ENCODE results near the gene PCLAF. TPM values are rescaled to one million over a fixed set of nuclear protein-coding genes. Genes with fewer than 3 reads are reported as not detected.
"Not testable (repeated sequence)": the region's sequence is repeated elsewhere in the genome, so short reads cannot be mapped to it uniquely, and the experiment has no call there.

Gene PCLAF
- total RNA-seq, 2 donors from 2014 or later = 1.8 TPM; not detected in 1

DNA sequence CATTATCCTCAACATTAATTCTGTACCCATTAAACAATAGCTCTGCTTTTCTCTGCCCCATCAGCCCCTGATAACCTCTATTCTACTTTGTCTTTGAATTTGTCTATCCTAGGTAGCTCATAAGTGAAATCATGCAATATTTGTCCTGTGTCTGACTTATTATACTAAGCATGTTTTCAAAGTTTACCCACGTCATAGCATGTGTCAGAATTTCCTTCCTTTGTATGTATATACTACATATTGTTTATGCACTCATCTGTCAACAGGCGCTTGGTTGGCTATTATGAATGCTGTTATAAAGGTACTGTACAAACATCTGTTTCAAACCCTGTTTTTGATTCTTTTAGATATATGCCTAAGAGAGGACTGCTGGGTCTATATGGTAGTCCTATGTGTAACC lies 43.5 kb downstream of the PCLAF start:
- ATAC-seq = no peak
- TF ChIP-seq POLR2A (IDR thresholded peaks at IDR 0.05) = no peak
- TF ChIP-seq, protein P1, sequence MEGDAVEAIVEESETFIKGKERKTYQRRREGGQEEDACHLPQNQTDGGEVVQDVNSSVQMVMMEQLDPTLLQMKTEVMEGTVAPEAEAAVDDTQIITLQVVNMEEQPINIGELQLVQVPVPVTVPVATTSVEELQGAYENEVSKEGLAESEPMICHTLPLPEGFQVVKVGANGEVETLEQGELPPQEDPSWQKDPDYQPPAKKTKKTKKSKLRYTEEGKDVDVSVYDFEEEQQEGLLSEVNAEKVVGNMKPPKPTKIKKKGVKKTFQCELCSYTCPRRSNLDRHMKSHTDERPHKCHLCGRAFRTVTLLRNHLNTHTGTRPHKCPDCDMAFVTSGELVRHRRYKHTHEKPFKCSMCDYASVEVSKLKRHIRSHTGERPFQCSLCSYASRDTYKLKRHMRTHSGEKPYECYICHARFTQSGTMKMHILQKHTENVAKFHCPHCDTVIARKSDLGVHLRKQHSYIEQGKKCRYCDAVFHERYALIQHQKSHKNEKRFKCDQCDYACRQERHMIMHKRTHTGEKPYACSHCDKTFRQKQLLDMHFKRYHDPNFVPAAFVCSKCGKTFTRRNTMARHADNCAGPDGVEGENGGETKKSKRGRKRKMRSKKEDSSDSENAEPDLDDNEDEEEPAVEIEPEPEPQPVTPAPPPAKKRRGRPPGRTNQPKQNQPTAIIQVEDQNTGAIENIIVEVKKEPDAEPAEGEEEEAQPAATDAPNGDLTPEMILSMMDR (IDR thresholded peaks at IDR 0.05) = no peak
- intact Hi-C loops (cut with DNase I) = no loop called here

DNA sequence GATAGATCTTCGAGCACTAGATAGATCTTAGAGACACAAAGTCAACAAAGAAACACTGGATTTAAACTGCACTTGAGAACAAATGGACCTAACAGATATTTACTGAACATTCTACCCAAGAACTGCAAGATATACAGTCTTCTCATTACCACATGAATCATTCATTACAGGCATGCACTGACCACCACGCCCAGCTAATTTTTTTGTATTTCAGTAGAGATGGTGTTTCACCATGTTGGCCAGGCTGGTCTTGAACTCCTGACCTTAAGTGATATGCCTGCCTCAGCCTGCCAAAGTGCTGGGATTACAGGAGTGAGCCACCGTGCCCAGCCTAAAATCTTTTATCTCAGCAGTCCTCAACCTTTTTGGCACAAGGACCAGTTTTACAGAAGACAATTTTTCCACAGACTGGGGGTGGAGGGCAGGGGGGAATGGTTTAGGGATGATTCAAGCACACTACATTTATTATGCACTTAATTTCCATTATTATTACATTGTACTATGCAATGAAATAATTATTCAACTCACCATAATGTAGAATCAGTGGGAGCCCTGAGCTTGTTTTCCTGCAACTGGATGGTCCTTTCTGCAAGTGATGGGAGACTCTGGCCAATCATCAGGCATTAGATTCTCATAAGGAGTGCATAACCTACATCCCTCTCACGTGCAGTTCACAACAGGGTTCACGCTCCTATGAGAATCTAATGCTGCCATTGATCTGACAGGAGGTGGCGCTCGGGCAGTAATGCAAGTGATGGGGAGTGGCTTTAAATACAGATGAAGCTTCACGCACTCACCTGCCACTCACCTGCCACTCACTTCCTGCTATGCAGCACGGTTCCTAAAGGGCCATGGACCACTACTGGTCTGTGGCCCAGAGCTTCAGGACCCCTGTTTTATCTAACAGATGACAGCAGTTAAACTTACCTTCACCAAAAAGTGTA lies 47.0 kb downstream of the PCLAF start:
- 70 to 80% methylated on average over 9 of the region's 9 CpGs for WGBS, 2 donors

More for the DNA sequence above, 43.5 kb downstream of the PCLAF start:
- Histone ChIP-seq H3K27ac (no peak overlapping the region), H3K4me3 (no peak overlapping the region), H3K9me3 (no peaks in the 10 kb centered on the region), H3K4me1 (no peaks in the 10 kb centered on the region), H3K27me3 (no peaks in the 10 kb centered on the region), H3K36me3 (replicated peaks in 1 of 2; ENCODE audit: insufficient read depth in 1 of 2, low read depth in 2 of 2) (no peaks in the 10 kb centered on the region)
- DNase-seq = no peak
- WGBS, 2 donors = 87 to 90% methylated on average over 2 of the region's 2 CpGs

DNA sequence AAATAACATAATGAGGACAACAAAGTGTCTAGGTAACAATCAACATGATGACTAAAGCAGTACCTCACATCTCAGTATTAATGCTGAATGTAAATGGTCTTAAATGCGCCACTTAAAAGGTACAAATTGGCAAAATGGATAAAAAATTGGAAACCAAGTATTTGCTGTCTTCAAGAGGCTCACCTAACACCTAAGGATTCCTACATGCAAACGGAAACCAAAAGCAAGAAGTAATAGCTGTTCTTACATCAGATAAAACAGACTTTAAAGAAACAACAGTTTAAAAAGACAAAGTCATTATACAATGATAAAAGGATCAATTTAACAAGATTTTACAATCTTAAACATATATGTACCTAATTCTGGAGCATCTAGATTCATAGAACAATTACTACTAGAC lies 47.7 kb downstream of the PCLAF start:
- Histone ChIP-seq H3K9me3 (no peaks in the 10 kb centered on the region), H3K4me3 (no peak overlapping the region), H3K27ac (no peak overlapping the region), H3K27me3 (no peaks in the 10 kb centered on the region), H3K4me1 (no peaks in the 10 kb centered on the region), H3K36me3 (replicated peaks in 1 of 2; ENCODE audit: insufficient read depth in 1 of 2, low read depth in 2 of 2) (no peaks in the 10 kb centered on the region)
- DNase-seq (no peak), ATAC-seq (no peak)
- intact Hi-C loops (cut with DNase I) = no loop called here
- TF ChIP-seq, protein P1 (IDR thresholded peaks at IDR 0.05) = no peak
- TF ChIP-seq POLR2A (IDR thresholded peaks at IDR 0.05) = no peak
- 89 to 100% methylated on average over 2 of the region's 2 CpGs for WGBS, 2 donors

More for the DNA sequence above, 47.0 kb downstream of the PCLAF start:
- Histone ChIP-seq H3K36me3 (replicated peaks in 1 of 2; ENCODE audit: insufficient read depth in 1 of 2, low read depth in 2 of 2) (no peaks in the 10 kb centered on the region), H3K27me3 (no peaks in the 10 kb centered on the region), H3K4me3 (no peak overlapping the region), H3K9me3 (no peaks in the 10 kb centered on the region), H3K4me1 (no peaks in the 10 kb centered on the region), H3K27ac (no peak overlapping the region)
- DNase-seq (no peak), ATAC-seq (no peak)
- TF ChIP-seq, protein P1 (IDR thresholded peaks at IDR 0.05) = no peak
- no peak for TF ChIP-seq POLR2A (IDR thresholded peaks at IDR 0.05)
- intact Hi-C loops (cut with DNase I) = no loop called here

DNA sequence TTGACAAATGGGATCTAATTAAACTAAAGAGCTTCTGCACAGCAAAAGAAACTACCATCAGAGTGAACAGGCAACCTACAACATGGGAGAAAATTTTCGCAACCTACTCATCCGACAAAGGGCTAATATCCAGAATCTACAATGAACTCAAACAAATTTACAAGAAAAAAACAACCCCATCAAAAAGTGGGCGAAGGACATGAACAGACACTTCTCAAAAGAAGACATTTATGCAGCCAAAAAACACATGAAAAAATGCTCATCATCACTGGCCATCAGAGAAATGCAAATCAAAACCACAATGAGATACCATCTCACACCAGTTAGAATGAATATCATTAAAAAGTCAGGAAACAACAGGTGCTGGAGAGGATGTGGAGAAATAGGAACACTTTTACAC lies 49.6 kb downstream of the PCLAF start:
- ATAC-seq; H3K27me3 ChIP-seq; H3K36me3 ChIP-seq (replicated peaks in 1 of 2; ENCODE audit: insufficient read depth in 1 of 2, low read depth in 2 of 2); H3K27ac ChIP-seq; H3K4me3 ChIP-seq; H3K4me1 ChIP-seq; intact Hi-C loops (cut with DNase I); H3K9me3 ChIP-seq; DNase-seq: not testable (repeated sequence)
- WGBS, 2 donors = 100% methylated on average over 3 of the region's 3 CpGs; no CpG with 5 or more reads in 1 of the 2 donors

DNA sequence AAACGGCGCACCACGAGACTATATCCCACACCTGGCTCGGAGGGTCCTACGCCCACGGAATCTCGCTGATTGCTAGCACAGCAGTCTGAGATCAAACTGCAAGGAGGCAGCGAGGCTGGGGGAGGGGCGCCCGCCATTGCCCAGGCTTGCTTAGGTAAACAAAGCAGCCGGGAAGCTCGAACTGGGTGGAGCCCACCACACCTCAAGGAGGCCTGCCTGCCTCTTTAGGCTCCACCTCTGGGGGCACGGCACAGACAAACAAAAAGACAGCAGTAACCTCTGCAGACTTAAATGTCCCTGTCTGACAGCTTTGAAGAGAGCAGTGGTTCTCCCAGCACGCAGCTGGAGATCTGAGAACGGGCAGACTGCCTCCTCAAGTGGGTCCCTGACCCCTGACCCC lies 54.3 kb downstream of the PCLAF start:
- H3K4me1 ChIP-seq; H3K36me3 ChIP-seq (replicated peaks in 1 of 2; ENCODE audit: insufficient read depth in 1 of 2, low read depth in 2 of 2); intact Hi-C loops (cut with DNase I); ATAC-seq; H3K27ac ChIP-seq; H3K27me3 ChIP-seq; H3K4me3 ChIP-seq; H3K9me3 ChIP-seq; DNase-seq: not testable (repeated sequence)
- 64% methylated on average over 6 of the region's 15 CpGs; no CpG with 5 or more reads in 1 of the 2 donors for WGBS, 2 donors

DNA sequence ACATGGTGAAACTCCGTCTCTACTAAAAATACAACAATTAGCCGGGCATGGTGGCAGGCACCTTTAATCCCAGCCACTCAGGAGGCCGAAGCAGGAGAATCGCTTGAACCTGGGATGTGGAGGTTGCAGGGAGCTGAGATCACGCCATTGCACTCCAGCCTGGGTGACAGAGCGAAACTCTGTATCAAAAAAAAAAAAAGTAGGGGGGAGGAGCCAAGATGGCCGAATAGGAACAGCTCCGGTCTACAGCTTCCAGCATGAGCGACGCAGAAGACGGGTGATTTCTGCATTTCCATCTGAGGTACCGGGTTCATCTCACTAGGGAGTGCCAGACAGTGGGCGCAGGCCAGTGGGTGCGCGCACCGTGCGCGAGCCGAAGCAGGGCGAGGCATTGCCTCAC lies 54.8 kb downstream of the PCLAF start:
- H3K36me3 ChIP-seq (replicated peaks in 1 of 2; ENCODE audit: insufficient read depth in 1 of 2, low read depth in 2 of 2); H3K4me1 ChIP-seq; H3K4me3 ChIP-seq; H3K27ac ChIP-seq; DNase-seq; ATAC-seq; intact Hi-C loops (cut with DNase I); H3K27me3 ChIP-seq; H3K9me3 ChIP-seq: not testable (repeated sequence)
- WGBS, 2 donors = 92 to 97% methylated on average over 7 to 12 of the region's 20 CpGs

Data from body of pancreas (tissue), 4 donors.